DND-41 (cell line): ENCODE measurements around the gene BUD31.

Experiments
- CTCF ChIP-seq: IDR thresholded peaks from 2 replicates; pipeline ENCODE4 v1.5.1; 2012; ENCODE audit warnings: borderline replicate concordance, low read length, moderate library complexity, mild to moderate bottlenecking; ENCODE audit not compliant: poor library complexity, severe bottlenecking; ENCODE audit errors: extremely low read depth
- EZH2 ChIP-seq: IDR thresholded peaks from 3 replicates; pipeline ENCODE4 v1.6.1; 2012; ENCODE audit warnings: borderline replicate concordance, low read depth, mild to moderate bottlenecking, moderate library complexity, low read length, inconsistent platforms; ENCODE audit not compliant: severe bottlenecking

GRCh38 chr7:99375070-99375807, 33.5 kb upstream of the BUD31 start:
- TF ChIP-seq CTCF (no peak), EZH2 (no peak)
